Tongue (tissue), 2 donors: Measurements from ENCODE around the gene ZNF212. TPM values are rescaled to one million over a fixed set of nuclear protein-coding genes. Genes with fewer than 3 reads are reported as not detected.
A peak's percentile ranks its signal among the peaks of the same experiment; 100 is the strongest.
"Not testable (repeated sequence)": the region's sequence is repeated elsewhere in the genome, so short reads cannot be mapped to it uniquely, and the experiment has no call there.

Experiments
- DNase-seq: peaks from one replicate; pipeline ENCODE4 v3.0.0-alpha.2; 2015
- total RNA-seq: library from RNA; depleted of rRNA; stranded (reverse); fragments of >200 nt; gene quantifications from one replicate; pipeline ENCODE4 v1.2.3, GENCODE V29; 2014

The ZNF212 gene
- total RNA-seq, 1 donor from 2014 or later = 10.3 TPM

DNA sequence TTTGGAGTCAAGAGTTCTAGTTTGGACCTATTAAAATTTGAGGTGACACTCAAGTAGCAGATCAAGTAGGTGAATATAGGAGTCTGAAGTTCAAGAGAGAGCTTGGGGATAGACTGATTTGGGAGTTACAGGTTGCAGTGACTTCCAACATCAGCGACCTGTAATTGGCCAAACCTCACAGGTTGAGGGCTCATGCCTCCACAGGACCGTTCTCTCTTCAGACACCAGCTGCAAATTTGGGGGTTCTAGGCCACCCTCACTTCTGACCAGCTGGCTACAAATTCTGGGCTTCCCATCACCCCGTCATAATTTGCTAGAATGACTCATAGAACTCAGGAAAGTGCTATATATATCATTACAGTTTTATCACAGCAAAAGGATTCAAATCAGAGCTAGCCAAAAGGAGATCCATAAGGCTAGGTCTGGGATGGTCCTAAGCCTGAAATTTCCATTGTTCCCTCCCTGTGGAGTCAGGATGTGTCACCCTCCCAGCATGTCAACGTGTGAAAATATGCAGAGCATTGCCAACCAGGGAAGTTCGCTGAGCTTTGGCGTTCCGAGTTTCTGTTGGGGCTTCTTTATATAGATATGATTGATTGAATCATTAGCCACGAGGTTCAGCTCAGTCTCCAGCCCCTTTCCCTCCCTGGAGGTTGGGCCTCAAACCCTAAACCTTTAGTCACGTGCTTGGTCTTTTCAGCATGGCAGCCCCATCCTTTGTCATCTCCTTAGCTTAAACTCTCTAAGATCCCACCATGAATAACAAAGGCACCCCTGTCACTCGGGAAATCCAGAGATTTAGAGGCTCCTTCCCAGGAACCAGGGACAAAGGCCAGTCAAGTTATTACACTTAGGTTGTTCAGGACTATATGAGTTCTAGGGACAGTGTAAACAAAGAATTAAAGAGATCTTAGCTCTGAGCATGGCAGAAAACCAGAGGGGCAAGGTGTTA is 20.7 kb upstream of the ZNF212 start:
- DNase-seq = no peak

DNA sequence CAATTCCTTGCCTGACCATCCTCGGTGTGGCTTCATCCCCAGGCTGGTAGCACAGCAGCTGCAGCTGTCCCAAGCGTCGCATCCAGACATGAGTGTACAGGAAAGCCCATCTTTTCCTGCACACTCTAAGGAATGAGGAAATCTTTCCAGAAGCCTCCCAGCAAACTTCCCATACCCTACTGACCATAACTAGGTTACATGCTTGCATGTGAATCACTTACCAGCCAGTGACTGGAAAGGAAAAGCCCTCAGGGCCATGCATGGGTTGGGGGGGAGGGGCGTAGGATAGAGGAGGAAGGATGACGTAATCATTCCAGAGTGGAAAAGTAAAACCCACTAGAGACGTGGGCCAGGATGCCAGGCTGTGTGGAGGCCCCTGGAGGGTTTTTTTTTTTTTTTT is 18.9 kb upstream of the ZNF212 start:
- no peak for DNase-seq

DNA sequence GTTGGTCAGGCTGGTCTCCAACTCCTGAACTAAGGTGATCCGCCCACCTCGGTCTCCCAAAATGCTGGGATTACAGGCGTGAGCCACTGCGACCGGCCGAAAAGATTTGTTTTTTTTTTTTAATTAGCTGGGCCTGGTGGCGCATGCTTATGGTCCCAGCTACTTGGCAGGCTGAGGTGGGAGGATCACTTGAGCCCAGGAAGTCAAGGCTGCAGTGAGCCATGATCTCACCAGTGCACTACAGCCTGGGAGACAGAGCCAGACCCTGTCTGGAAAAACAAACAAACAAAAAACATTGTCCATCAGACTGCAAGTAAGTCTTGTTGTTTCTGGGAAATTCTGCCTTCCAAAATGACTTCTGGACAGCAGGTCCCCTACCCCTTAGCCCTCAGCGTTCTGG is 16.3 kb upstream of the ZNF212 start:
- no peak for DNase-seq

DNA sequence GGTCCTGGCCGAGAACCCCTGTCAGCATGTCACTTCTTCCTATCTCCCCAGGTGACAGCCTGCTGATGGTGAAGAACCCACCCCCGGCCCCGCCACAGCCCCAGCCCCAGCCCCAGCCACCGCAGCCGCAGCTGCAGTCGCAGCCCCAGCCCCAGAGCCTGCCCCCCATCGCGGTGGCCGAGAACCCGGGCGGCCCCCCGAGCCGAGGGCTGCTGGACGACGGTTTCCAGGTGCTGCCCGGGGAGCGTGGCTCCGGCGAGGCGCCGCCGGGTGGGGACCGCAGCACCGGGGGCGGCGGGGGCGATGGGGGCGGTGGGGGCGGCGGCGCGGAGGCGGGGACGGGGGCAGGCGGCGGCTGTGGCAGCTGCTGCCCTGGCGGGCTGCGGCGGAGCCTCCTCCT is 15.7 kb upstream of the ZNF212 start:
- DNase-seq = no peak

DNA sequence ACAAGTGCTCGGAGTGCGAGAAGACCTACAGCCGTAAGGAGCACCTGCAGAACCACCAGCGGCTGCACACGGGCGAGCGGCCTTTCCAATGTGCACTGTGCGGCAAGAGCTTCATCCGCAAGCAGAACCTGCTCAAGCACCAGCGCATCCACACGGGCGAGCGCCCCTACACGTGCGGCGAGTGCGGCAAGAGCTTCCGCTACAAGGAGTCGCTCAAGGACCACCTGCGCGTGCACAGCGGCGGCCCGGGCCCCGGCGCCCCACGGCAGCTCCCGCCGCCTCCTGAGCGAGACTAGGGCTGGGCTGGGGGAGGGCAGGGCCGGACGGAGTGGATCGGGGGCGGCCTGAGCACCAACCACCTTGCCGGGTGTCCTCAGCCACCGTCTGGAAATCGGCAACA is 15.1 kb upstream of the ZNF212 start:
- DNase-seq = no peak

DNA sequence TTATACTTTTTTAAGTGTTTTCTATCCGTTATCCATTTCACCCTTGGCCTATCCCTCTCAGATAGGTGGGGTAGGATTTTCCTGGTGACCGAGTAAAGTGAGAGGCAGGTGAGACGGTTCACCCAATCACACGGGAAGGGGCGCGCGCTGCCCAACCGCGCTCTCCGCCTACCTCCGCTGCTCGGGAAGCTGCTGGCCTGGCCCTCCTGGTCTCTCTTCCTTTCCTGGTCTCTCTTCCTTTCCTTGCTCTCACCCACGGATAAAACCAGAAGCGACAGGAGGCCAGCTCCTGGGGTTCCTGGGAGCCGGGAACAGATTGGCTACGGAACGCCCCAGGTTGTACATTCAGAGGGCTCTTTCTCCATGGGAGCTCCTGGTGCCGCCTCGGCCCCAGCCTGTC is 14.3 kb upstream of the ZNF212 start:
- no peak for DNase-seq

DNA sequence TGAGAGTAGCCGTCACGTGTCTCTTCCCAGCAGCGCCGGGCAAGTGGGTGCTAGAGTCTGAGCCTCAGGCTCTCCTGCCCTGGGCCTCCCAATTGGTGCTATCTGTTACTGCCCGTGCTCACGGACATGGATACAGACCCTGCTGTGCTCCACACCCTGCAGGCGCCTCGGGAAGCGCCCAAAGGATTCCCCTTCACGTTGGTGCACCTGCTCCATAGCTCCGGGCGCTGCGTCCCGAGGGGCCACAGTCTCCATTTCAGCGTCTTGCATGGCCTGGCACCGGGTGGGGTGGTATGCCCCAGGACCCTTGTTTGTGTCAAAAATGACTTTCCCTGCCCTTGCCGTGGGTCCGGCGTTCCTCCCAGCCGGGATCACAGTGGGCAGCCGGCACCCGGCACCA is 13.8 kb upstream of the ZNF212 start:
- no peak for DNase-seq

DNA sequence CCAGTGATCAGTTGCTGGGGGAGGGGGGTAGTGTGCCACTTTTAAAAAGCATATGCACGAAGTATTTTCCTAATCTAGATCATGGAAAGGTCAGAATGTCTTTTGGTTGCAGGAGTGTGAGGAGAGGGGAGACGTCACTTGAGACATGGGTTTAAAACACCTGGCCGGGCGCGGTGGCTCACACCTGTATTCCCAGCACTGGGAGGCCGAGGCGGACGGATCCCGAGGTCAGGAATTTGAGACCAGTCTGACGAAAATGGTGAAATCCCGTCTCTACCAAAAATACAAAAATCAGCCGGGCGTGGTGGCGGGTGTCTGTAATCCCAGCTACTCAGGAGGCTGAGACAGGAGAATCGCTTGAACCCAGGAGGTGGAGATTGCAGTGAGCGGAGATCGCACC is 13.1 kb upstream of the ZNF212 start:
- not testable (repeated sequence) for DNase-seq

DNA sequence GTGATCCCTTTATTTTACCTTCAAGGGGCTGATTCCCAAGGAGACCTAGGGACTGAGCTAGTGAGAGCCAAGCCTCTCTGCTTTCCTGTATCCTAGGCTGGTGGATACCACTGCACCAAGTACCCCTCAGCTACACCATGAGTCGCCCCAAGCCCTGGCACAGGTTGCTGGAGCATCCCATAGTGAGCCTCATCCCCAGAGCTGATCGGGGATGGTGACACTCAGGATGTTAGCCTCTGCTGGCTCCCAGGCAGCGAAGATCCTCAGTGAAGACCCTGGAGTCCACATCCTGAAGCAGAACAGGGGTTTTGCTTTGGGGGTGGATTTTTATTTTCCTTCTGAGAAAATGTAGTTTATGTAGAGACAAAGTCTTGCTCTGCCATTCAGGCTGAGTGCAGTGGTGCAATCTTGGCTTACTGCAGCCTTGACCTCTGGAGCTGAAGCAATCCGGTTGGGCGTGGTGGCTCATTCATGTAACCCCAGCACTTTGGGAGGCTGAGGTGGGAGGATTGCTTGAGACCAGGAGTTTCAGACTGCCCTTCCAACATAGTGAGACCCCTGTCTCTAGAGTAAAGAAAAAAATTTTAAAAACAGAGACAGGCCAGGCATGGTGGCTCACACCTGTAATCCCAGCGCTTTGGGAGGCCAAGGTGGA is 12.5 kb upstream of the ZNF212 start:
- DNase-seq = no peak

DNA sequence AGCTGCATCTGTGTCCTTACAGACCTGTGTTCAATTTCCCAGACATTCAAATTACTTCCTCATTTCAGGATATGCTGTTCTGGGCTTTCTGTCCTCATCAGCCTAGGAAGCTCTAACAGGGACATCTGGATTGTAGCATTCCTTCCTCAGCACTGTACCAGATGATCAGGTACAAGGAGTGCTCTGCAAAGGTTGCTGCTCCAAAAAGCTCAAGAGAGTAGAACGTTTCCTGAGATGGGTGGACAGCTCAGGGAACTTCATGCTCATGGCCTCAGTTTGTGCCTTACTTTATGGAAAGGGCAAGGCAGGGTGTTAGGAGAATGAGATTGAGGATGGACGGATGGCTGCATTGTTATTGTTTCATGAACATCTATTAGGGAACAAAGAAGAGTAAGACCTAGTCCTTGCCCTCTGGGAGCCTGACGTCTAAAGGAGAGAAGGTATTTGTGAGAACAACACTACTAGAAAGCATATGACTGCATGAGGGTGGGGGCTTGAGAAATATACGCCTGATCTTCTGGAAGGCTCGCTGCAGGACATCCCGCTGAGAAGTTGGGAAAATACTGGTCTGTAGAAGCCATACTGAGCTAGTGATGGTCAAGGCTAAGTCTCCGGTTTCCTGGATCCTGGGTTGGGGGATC is 10.5 kb upstream of the ZNF212 start:
- DNase-seq = peak; percentile 6

DNA sequence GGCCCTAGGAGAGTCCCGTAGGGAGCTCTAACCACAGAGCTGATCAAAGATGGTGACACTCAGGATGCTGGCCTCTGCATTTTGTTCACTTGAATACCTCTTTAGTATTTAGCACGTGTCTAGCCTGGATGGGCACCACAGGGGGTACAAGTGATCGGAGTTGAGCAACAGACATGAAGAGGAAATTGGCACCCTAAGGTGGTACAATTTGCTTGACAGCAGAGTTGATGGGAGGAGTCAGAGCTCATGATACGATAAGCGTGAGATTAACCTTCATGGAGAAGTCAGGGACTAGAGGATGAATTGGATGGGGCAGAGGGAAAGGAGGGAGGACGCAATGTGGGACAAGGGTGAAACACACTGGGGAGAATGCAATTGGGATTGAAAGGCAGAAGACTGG is 9.9 kb upstream of the ZNF212 start:
- DNase-seq = no peak

DNA sequence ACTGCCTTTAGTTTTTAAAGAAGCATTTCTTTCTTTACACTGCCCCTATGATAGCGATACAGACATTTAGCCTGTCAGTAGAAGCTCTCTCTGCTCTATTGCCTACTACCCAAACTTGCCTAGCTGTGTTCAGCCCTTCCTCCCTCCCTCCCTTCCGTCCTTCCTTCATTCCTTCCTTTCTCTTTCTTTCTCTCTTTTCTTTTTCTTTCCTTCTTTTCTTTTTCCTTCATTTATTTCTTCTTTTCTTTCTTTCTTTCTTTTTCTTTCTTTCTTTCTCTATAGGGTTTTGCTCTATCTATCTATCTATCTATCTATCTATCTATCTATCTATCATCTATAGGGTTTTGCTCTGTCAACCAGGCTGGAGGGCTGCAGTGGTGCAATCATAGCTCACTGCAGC is 7.1 kb upstream of the ZNF212 start:
- DNase-seq = no peak

DNA sequence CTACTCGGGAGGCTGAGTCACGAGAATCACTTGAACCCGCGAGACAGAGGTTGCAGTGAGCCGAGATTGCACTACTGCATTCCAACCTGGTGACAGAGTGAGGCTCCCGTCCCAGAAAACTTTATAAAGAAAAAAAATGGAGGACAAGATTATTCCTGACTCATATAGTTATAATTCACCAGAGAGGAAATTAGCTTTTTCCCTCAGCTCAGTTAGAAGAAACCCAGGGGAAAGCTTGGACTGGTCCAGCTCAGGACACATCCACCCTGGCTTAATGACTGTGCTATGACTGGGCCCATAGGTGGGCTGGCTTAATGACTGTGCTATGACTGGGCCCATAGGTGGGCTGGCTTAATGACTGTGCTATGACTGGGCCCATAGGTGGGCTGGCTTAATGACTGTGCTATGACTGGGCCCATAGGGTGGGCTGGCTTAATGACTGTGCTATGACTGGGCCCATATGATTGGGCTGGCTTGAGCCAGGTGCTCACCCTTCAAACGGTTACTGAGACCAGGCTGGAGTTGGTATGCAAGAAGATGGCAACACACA is 5.7 kb upstream of the ZNF212 start:
- DNase-seq = not testable (repeated sequence)

DNA sequence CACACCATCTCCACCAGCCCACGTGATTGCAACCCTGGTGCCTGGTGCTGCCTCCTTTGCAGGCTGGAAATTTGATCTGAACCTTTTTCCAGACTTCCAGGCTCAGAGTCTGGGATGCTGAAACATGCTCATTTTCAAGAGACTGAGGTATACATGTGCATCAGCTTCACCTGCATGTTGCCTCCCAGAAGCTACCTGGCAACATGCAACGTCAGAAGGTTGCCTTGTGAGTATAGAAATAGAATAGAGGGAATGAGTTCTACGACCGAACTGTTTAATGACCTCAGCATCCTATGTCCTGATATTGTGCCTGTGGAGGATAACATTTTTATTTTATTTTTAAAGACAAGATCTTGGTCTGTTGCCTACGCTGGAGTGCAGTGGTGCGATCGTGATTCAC is 1.9 kb upstream of the ZNF212 start:
- DNase-seq = no peak

DNA sequence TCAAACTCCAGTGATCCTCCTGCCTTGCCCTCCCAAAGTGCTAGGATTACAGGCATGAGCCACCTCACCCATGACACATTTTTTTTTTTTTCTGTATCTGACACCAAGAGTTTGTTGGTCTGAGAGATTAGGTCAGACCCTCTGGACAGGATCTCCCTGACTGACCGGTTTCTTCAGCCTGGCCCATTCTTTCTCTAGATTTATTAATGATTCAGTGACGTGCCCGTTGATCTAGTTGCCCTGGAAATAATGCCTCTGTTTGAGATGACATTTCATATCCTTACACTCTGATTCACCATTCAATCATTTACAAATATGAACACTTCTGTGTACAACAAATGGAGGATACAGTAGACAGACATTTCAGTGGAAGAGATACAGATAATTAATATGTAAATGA is 1.4 kb upstream of the ZNF212 start:
- no peak for DNase-seq

DNA sequence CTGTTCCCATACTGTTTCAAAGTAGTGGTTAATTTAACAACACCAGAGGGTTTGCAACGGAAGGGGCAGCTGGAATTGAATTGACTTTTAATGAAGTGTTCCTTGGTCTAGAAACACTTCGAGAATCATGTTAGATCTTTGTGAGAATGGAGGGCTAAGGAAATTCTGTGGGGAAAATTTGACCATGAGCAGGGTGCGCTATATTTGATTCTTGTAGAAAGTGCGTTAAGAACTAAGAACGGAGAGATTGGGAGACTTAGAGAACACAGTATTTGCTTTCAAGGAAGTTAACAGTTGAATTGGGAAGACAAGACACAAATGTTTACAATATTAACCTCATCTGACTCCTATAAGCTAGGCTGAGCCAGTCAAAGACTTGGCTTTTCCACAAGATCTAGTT is 1.2 kb downstream of the ZNF212 start:
- no peak for DNase-seq

DNA sequence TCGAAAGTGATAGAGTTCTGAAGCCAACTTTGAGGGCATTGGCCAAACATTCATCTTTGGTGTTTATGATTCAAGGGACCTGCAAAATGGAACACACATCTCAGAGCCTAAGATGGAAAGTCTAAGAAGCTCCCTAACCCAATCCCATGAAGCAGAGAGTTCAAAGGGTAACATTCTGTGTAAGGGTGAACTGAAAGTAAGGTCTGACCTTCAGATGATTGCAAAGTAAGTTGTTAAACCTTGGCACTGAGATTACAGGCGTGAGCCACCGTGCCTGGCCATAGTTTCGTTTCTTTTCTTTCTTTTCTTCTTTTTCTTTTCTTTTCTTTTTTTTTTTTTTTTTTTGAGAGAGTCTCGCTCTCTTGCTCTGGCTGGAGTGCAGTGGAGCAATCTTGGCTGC is 2.2 kb downstream of the ZNF212 start:
- no peak for DNase-seq

DNA sequence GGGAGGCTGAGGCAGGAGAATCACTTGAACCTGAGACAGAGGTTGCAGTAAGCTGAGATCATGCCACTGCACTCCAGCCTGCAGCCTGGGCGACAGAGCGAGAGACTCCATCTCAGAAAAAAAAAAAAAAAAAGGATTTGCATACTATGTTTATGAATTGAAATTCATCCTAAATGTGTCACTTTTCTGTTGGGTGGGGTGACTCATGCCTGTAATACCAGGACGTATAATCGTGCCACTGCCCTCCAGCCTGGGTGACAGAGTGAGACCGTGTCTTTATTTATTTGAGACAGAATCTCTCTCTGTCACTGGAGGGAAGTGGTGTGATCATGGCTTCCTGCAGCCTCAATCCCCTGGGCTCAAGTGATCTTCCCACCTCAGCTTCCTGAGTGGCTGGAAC is 5.8 kb downstream of the ZNF212 start:
- DNase-seq = no peak

DNA sequence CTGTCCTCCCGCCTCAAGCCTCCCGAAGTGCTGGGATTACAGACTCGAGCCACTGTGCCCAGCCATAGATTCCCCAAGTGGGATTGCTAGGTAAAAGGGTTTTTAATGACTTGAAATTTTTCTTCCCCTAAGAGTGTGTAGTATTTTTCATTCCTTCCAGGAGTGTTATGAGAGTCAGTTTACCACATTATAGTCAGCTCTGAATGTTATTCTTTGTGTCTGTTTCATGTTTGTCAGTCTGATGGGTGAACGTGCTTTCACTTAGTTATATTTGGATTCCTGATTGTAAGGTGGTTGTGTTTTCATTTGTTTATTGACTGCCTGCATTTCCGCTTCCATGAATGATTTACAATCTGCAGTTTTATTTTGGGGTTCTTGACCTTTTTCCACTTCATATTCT is 6.3 kb downstream of the ZNF212 start:
- DNase-seq = no peak

DNA sequence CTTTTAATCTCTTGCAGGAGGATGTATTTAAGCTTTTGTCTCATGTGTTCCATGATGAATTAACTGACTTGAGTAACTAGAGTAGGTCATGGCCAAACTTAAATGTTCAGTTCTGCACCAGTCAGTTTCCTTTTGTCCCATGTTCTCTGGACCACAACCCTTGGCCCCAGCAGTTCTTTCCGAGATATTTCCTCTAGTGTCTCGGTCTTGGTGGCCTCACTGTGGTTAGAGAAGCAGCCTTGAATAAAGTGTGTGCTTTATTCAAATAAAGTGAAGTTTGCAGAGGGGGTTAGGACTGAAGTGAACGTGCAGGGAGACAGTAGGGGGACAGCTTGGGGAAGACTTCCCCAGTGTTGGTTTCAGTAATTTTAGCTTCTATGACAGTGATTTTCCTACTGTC is 9.3 kb downstream of the ZNF212 start:
- no peak for DNase-seq

DNA sequence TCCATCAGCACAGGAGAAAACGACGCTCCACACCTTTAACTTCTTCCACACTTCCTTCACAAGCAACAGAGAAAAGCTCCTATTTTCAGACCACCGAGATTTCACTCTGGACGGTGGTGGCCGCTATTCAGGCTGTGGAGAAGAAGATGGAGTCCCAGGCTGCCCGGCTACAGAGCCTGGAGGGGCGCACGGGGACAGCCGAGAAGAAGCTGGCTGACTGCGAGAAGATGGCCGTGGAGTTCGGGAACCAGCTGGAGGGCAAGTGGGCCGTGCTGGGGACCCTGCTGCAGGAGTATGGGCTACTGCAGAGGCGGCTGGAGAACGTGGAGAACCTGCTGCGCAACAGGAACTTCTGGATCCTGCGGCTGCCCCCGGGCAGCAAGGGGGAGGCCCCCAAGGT is 10.7 kb downstream of the ZNF212 start:
- not testable (repeated sequence) for DNase-seq

DNA sequence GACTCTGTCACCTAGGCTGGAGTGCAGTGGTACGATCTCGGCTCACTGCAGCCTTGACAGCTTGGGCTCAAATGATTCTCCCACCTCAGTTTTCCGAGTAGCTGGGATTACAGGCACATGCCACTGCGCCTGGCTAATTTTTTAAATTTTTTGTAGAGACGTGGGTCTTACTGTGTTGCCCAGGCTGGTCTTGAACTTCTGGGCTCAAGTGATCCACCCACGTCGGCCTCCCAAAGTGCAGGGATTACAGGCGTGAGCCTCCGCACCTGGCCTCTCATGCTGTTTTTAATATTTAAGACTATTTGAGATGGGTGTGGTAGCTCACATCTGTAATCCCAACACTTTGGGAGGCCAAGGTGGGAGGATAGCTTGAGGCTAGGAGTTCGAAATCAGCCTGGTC is 12.1 kb downstream of the ZNF212 start:
- not testable (repeated sequence) for DNase-seq

DNA sequence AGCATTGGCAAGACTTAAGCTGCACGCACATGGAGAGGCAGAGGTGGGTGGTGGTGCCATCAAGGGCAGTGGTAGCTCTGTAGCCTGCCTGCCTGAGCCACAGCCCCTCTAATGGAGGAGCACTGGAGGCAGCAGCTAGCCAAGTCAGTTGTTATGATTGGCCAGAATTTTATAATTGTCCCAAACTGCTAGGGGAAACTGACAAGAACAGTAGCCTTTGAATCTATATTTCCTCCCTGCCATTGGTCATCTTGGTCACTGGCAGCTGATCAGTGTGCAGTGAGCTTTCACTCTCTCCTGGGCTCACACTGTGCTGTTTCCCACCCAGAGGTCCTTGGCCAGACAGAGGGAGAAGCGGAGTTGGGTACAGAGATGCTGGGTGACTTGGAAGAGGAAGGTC is 12.9 kb downstream of the ZNF212 start:
- no peak for DNase-seq
